NCI-H748 treated with DMSO at 0.1 percent for 48 hours (cell line): ENCODE results near the gene ASTN1.

ENCODE experiments used
- DNase-seq: peaks from one replicate; lab custom pipeline; 2025; lab: John Stamatoyannopoulos, UW

The ASTN1 gene

DNA sequence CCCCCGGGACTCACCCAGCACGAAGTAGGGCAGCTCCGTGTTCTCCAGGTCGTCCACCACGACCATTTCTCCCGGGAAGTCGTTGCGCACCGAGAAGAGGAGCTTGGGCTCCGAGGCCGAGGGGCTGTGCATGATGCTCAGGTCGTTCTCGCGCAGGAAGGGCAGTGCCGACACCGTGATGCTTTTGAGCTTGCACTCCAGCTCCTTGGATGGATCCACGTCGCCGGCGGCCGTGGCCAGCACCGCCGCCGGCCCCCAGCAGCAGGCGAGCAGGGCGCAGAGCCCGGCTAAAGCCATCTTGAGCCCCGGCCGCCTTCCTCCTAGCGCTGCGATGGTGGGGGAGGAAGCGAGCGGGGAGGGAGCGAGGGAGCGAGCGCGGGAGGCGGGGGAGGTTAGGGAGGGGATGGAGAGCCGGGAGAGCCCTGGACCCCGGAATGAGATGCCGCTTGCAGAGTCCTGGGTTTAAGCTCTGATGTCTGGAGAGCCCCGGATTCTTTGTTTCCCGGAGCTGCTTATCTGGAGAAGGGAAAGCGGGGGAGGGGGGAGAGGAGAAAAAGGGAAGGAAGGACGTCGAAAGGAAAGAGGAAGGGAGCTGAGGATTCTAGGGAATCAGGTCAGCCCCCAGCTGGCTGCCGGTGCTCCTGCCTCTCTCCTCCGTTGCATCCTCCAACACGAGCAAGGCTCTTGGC lies at the start of gene ASTN1:
Gene ASTN1, minus strand, starts transcription at position 333 of the 689 bp plus-strand sequence. Its CDS starts 36 bp downstream, at position 297.
- DNase-seq: peak; percentile 13

- no peak for DNase-seq
Observed at GRCh38 chr1:177211231-177211630, 46.7 kb upstream of the ASTN1 start.

DNA sequence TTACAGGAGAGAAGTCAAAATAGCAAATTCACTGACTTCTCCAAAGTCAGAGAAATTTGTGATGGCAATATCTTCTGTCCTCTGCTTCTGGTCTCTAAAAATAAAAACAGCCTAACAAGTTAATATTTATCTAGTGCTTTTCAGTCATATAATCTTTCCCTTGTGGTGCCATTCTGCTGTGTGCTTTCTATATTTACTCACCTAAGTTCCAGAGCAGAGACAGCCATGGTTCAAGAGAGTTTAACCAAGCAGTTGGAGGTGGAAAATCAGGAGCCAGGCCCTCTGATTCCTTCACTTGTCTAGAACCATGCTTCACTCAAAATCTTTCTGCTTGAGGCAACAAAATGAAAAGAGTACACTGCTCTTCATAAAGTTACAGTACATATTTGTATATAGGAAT lies 45.6 kb upstream of the ASTN1 start:
- DNase-seq: no peak

DNA sequence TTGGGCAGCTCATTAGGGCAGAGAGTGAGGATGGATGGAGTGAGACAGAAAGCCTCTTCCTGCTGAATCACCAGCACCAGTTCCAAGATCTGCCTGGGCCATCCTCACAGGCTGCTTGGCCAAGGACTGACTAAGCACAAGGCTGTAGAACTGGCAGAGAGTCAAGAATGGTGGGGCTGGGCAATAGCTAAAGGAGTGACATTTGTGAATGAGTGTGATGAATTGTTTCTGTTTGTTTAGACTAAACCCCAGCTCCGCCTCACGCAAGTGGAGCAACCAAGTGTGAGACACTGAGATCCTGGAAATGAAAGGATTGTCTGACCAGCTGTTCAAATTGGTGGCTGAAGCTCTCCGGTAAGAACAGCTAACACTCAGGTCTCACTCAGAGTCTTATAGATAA lies 44.8 kb upstream of the ASTN1 start:
- peak; percentile 45 for DNase-seq

GRCh38 chr1:177208920-177209319 lies 44.4 kb upstream of the ASTN1 start:
- DNase-seq: no peak

DNA sequence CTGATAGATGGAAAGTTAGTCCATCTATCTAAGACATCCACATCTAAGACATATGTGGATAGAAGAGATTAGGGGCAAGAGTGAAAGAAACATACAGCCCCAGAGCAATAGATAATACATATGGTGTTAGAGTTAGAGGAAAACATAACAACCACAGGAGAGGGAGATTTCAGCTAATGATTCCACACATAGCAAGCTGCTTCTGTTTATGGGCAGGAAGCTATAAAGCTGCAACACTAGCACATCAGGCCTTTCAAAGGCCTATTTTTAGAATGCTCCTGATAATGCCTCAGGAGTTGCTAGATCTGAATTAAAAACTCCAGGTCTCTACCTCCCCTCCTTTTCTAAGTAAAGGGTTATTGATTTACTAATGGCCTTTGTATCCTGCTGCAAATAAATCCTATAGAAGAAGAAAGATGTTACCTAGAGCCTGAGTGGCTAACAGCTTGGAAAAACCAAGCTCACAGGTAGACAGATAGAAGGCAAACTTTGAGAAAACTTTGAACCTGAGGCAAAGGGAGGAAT lies 42.4 kb upstream of the ASTN1 start:
- no peak for DNase-seq

GRCh38 chr1:177200290-177200689 lies 35.8 kb upstream of the ASTN1 start:
- DNase-seq: no peak

- no peak for DNase-seq
Observed at GRCh38 chr1:177198243-177198642, 33.7 kb upstream of the ASTN1 start.

DNA sequence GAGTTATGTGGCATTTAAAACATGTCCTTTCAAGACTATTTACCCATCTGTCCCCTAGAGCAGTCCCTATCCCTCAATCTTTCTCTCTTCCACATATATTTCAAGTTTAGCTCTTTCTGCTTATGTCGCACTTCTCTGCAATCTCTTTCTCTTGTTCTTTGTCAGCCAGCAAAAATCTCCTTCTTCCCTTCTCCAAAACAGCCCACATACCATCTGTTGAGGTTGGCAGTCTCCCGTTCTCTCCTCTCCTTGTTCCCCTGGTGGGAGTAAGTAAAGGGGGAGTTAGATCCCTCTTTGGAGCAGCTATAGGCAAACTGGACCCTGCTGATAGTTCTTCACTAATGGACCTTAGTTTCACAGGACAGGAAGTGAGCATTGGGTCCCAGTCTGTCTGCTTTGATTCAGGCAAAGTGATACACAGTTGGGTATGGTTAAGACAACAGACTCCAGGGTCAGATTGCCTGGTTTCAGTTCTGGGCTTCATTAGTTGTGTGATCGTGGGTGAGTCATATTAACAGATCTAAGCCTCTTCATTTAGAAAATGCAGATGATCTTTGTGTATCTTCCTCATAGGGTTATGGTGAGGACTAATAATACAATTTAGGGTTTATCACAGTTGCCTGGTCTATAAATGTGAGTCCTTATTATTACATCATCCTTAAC lies 25.9 kb upstream of the ASTN1 start:
- DNase-seq: no peak

DNA sequence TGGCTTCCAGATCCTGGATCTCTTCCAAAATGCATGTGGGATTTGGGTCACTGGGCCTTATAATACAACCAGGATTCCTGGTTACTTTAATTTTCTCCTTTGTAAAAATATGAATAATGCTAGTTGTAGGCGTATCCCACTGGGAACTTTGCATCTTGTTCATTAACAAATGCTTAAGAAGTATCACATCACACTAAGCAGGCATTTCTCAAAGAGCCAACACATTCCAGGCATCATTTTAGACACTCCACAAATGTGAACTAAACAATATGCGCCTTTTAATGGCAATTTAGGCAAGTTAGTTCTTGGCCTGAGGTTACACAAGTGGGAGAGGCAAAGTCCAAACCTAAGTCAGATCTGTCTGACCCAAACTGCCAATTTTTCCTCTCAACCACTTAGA lies 22.1 kb upstream of the ASTN1 start:
- no peak for DNase-seq

- no peak for DNase-seq
Observed at GRCh38 chr1:177185209-177185608, 20.7 kb upstream of the ASTN1 start.

DNA sequence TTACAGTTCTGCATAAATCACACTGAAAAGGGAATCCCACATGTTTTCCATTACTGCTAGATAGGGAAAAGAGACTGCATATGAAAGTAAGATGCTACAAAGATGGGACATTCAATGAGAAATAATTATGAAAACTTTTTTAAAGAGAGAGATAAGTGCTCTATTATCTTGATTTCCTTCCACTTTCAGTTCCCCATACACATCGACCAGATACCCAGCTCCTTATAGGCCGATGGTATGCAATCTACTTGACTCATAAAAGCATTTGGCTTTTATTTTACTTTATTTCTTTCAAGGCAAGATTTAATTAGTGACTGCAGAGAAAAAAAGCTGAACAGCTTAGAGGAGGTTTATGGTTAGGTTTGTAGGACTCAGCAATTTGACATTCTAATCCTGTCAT lies 19.3 kb upstream of the ASTN1 start:
- no peak for DNase-seq

DNA sequence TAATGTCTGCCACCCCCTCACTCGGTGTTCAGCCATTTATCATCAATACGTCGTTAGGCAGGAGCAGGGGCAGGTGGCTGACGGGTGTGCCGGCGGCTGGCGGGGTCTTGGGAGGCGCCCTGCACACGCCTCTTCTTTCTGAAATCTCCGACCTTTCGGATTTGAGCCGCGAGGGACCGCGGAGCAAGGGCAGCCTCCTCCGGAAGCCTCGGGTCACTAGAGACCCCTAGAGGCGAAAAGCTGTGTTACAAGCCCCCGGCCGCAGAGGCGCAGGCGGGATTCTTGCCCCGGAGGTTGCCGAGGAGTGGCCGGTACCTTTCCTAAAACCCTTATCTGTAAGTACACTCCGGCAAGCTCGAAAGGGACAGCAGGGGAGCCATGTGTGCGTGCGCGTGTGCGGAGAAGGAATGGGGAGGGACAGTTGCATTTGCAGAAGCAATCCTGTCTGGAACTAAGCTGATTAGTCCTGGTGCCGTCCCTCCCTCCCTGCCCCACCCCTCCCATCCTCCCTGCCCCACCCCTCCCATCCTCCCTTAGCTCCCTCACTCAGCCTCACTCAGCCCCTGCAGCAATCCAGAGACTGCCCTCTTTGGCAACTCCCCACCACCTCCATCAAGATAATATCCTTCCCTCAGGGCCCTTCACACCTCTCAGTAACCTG lies 17.2 kb upstream of the ASTN1 start:
- DNase-seq: peak; percentile 75

DNA sequence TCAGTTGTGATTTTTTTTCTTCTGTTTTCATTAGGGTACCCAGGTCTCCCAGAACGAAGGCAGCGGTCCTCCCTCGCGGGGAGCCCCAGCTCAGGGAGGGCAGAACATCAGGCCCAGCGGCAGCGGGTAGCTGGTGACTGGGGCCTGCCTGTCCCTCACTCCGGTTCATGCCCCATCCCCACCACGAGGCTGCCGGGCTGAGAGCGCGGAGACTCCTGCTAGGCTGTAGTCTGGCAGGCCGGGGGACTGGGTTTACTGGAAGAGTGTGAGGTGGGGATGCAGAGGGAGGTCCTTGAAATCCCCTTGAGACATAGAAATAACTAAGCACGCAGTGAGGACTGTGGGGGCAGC lies 16.7 kb upstream of the ASTN1 start:
- DNase-seq: no peak

GRCh38 chr1:177174921-177175634 lies 10.6 kb upstream of the ASTN1 start:
- no peak for DNase-seq

GRCh38 chr1:177173976-177174375 lies 9.5 kb upstream of the ASTN1 start:
- no peak for DNase-seq

DNA sequence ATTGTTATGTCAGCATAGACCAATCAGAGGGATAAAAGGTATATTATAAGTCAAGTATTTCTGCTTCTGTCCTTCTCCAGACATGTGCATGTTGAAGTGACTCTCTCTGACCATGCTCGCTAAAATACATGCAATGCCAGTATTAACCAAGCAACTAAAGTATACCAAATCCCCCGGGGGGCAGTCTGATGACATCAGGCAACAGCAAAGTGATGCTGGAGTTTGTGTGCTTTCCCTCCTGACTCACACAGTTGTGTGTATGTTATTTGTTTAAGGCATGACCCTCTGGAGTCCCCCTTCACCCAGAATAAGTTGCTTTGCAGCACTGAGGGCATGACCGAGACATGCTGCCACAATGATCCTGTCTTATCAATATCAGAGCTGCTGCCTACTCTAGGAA lies 8.4 kb upstream of the ASTN1 start:
- DNase-seq: no peak

DNA sequence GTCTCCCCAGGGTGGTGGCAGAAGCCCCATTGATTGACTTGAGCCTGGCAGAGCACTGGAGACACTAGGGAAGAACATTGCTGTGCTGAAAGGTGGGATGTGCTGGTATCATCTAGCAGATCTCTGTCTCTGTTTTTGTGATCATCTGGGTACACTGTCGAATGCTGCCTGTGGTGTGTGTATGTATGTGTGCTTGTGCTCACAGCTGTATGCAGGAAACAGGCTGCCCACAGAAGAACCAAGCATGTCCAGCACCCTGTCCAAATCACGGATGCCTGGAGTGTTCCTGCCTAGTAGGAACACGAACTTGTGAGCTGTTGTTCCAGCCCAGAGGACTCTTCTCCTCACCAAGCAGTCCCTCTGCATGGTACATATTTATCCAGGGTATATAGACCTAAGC lies 7.8 kb upstream of the ASTN1 start:
- no peak for DNase-seq

- no peak for DNase-seq
Observed at GRCh38 chr1:177171536-177172123, 7.1 kb upstream of the ASTN1 start.

- DNase-seq: peak; percentile 64
Observed at GRCh38 chr1:177170756-177171535, 6.4 kb upstream of the ASTN1 start, which contains the start of gene BRINP2. TSS of gene BRINP2 (plus strand) at chr1:177170958. CDS start at chr1:177229877, 58,919 bp downstream.

GRCh38 chr1:177165069-177165439 lies 542 bp upstream of the ASTN1 start:
- DNase-seq: no peak
